Erythroblast (primary cell): ENCODE data around the gene SLC2A5.
"Not testable (repeated sequence)": the region's sequence is repeated elsewhere in the genome, so short reads cannot be mapped to it uniquely, and the experiment has no call there.

ENCODE experiments used
- DNase-seq, 2 experiments: peaks; one replicate each; lab custom pipeline; 2025; lab: John Stamatoyannopoulos, UW
- GATA1 ChIP-seq: IDR thresholded peaks from 2 replicates; pipeline ENCODE4 v1.6.1; 2011; ENCODE audit warnings: low read depth, mild to moderate bottlenecking, control low read depth, low read length, moderate library complexity
- POLR2A ChIP-seq: IDR thresholded peaks from 2 replicates; pipeline ENCODE4 v1.6.1; 2011; ENCODE audit warnings: mild to moderate bottlenecking, low read length

SLC2A5 gene

GRCh38 chr1:9025449-9025848 lies 44.0 kb downstream of the SLC2A5 start:
- TF ChIP-seq POLR2A (no peak), GATA1 (no peak)
- no peak for DNase-seq

GRCh38 chr1:9024837-9025236 lies 44.6 kb downstream of the SLC2A5 start:
- TF ChIP-seq GATA1 (no peak), POLR2A (no peak)
- no peak for DNase-seq

- TF ChIP-seq GATA1 (no peak), POLR2A (no peak)
- DNase-seq, result no peak
Measured at GRCh38 chr1:9022773-9023172, 46.7 kb downstream of the SLC2A5 start.

- DNase-seq, result not testable (repeated sequence)
Measured at GRCh38 chr1:9022026-9022738, 47.3 kb downstream of the SLC2A5 start.

GRCh38 chr1:9020305-9020704 lies 49.1 kb downstream of the SLC2A5 start:
- TF ChIP-seq POLR2A, result no peak
- TF ChIP-seq GATA1, result no peak
- no peak for DNase-seq

- TF ChIP-seq POLR2A (no peak), GATA1 (no peak)
- DNase-seq, result no peak
Measured at GRCh38 chr1:9019896-9020295, 49.5 kb downstream of the SLC2A5 start.

GRCh38 chr1:9018333-9018732 lies 51.1 kb downstream of the SLC2A5 start:
- TF ChIP-seq POLR2A (no peak), GATA1 (no peak)
- no peak for DNase-seq

GRCh38 chr1:9016455-9016854 lies 53.0 kb downstream of the SLC2A5 start:
- TF ChIP-seq GATA1 (no peak), POLR2A (no peak)
- no peak for DNase-seq

- DNase-seq, result no peak
- TF ChIP-seq POLR2A (no peak), GATA1 (no peak)
Measured at GRCh38 chr1:9014475-9015375, 54.7 kb downstream of the SLC2A5 start.

- no peak for TF ChIP-seq GATA1
- TF ChIP-seq POLR2A, result no peak
- no peak for DNase-seq
Measured at GRCh38 chr1:9013819-9014218, 55.6 kb downstream of the SLC2A5 start.

GRCh38 chr1:9010781-9011323 lies 58.6 kb downstream of the SLC2A5 start:
- no peak for DNase-seq

GRCh38 chr1:9009438-9010370 lies 59.7 kb downstream of the SLC2A5 start:
- peak; percentile 5 to 11 for DNase-seq

More at GRCh38 chr1:9010781-9011323, 58.6 kb downstream of the SLC2A5 start:
- TF ChIP-seq POLR2A, result no peak
- no peak for TF ChIP-seq GATA1

GRCh38 chr1:9008236-9008635 lies 61.2 kb downstream of the SLC2A5 start:
- DNase-seq, result no peak
- TF ChIP-seq GATA1 (no peak), POLR2A (no peak)

More at GRCh38 chr1:9009438-9010370, 59.7 kb downstream of the SLC2A5 start:
- TF ChIP-seq GATA1, result no peak
- no peak for TF ChIP-seq POLR2A
